ENCODE results near the gene ZBTB8OS.

- TF ChIP-seq CTCF (IDR thresholded peaks at IDR 0.05; ENCODE audit: low read length): no peak
- TF ChIP-seq EZH2 (optimal IDR thresholded peaks at IDR 0.05; ENCODE audit: low read depth, low read length): no peak
Measured at GRCh38 chr1:32647308-32648134, 2.8 kb downstream of the ZBTB8OS start.
